OCI-LY7 (cell line): ENCODE results near the gene CDK17. TPM values are rescaled to one million over a fixed set of nuclear protein-coding genes. Genes with fewer than 3 reads are reported as not detected.

ENCODE experiments used
- BruUV-seq: library from RNA; stranded (reverse); fragments of 400-500 nt; replicated peaks from 2 replicates; lab custom pipeline; 2021; lab: Mats Ljungman, UMichigan
- CTCF ChIA-PET: fragments of 300-600 bp; sonication (Branson Sonifier 250); formaldehyde crosslinking; loops from one replicate; lab custom pipeline; 2022; ENCODE audit warnings: antibody characterized with exemption; ENCODE audit not compliant: unreplicated experiment; lab: Charles Lee
- POLR2A ChIA-PET: fragments of 300-600 bp; sonication (Branson Sonifier 250); formaldehyde crosslinking; loops from one replicate; lab custom pipeline; 2022; ENCODE audit warnings: antibody characterized with exemption; lab: Charles Lee
- DNase-seq: peaks from one replicate; pipeline ENCODE4 v3.0.0-alpha.2; 2015; ENCODE audit warnings: low spot score
- H2AFZ ChIP-seq: fragments of 200-600 bp; sonication (generic), shearing (Covaris generic); 2 replicates; pipeline ENCODE4 v1.6.1; 2014; ENCODE audit warnings: mild to moderate bottlenecking, antibody characterized with exemption, low read length, moderate library complexity
- H3K27ac ChIP-seq: fragments of 200-600 bp; sonication (generic); 2 replicates; pipeline ENCODE4 v1.5.1; 2014; ENCODE audit warnings: mixed run types, low read depth, mild to moderate bottlenecking, moderate library complexity, low read length, inconsistent platforms; ENCODE audit not compliant: poor library complexity, severe bottlenecking
- H3K36me3 ChIP-seq: fragments of 200-600 bp; sonication (generic); 2 replicates; pipeline ENCODE4 v1.6.1; 2014; ENCODE audit warnings: mild to moderate bottlenecking, antibody characterized with exemption, low read length, moderate library complexity, mixed read lengths; ENCODE audit not compliant: insufficient read depth
- H3K4me1 ChIP-seq: fragments of 200-600 bp; sonication (generic); 2 replicates; pipeline ENCODE4 v1.5.1; 2014; ENCODE audit warnings: mild to moderate bottlenecking, low read length; ENCODE audit not compliant: insufficient read depth, poor library complexity, severe bottlenecking
- H3K4me2 ChIP-seq: fragments of 200-600 bp; sonication (generic); 2 replicates; pipeline ENCODE4 v1.6.1; 2014; ENCODE audit warnings: mild to moderate bottlenecking, low read length
- H3K4me3 ChIP-seq: fragments of 200-600 bp; sonication (generic); 2 replicates; pipeline ENCODE4 v1.5.1; 2014; ENCODE audit warnings: mild to moderate bottlenecking, low read depth, low read length; ENCODE audit not compliant: poor library complexity, severe bottlenecking
- H3K79me2 ChIP-seq: fragments of 200-600 bp; sonication (generic); 2 replicates; pipeline ENCODE4 v1.6.1; 2016; ENCODE audit warnings: low read depth, mild to moderate bottlenecking, low read length, moderate library complexity, mixed read lengths; ENCODE audit not compliant: insufficient read depth
- H3K9me2 ChIP-seq: fragments of 200-600 bp; sonication (generic); 2 replicates; pipeline ENCODE4 v1.6.1; 2016; ENCODE audit warnings: mild to moderate bottlenecking, low read length, mixed read lengths; ENCODE audit not compliant: insufficient read depth
- H3K9me3 ChIP-seq: fragments of 200-600 bp; sonication (generic); 2 replicates; pipeline ENCODE4 v1.6.1; 2014; ENCODE audit warnings: mild to moderate bottlenecking, mixed run types, low read length, mixed read lengths
- H4K20me1 ChIP-seq: fragments of 200-600 bp; sonication (generic); 2 replicates; pipeline ENCODE4 v1.6.1; 2014; ENCODE audit warnings: mild to moderate bottlenecking, antibody characterized with exemption, low read length, moderate library complexity, mixed read lengths; ENCODE audit not compliant: insufficient read depth
- EZH2phosphoT487 ChIP-seq: fragments of 200-600 bp; sonication (generic); IDR thresholded peaks from 2 replicates; pipeline ENCODE4 v1.6.1; 2018; ENCODE audit warnings: low read depth, borderline replicate concordance, mild to moderate bottlenecking, mixed run types, antibody characterized with exemption, low read length, moderate library complexity, mixed read lengths
- intact Hi-C: fragments of 100-400 bp; cut with micrococcal nuclease; formaldehyde crosslinking; loops from one replicate; pipeline ENCODE4 v1.10.0; 2022; ENCODE audit not compliant: unreplicated experiment
- total RNA-seq, 2 experiments: library from RNA; depleted of rRNA in 1 of 2; stranded (reverse); fragments of >200 nt in 1 of 2; shearing (Covaris generic) in 1 of 2; gene quantifications; 2 replicates each; pipeline ENCODE4 v1.2.3, GENCODE V29; 2014 to 2022
- TF ChIP-seq, protein P1 (sequence below): fragments of 200-600 bp; sonication (generic); conservative IDR thresholded peaks from 2 replicates; pipeline ENCODE4 v1.5.1; 2014; ENCODE audit warnings: mild to moderate bottlenecking, antibody characterized with exemption, low read length, moderate library complexity, mixed read lengths

The CDK17 gene
- total RNA-seq, 2 experiments from 2014 or later: 34.5 to 43.4 TPM

DNA sequence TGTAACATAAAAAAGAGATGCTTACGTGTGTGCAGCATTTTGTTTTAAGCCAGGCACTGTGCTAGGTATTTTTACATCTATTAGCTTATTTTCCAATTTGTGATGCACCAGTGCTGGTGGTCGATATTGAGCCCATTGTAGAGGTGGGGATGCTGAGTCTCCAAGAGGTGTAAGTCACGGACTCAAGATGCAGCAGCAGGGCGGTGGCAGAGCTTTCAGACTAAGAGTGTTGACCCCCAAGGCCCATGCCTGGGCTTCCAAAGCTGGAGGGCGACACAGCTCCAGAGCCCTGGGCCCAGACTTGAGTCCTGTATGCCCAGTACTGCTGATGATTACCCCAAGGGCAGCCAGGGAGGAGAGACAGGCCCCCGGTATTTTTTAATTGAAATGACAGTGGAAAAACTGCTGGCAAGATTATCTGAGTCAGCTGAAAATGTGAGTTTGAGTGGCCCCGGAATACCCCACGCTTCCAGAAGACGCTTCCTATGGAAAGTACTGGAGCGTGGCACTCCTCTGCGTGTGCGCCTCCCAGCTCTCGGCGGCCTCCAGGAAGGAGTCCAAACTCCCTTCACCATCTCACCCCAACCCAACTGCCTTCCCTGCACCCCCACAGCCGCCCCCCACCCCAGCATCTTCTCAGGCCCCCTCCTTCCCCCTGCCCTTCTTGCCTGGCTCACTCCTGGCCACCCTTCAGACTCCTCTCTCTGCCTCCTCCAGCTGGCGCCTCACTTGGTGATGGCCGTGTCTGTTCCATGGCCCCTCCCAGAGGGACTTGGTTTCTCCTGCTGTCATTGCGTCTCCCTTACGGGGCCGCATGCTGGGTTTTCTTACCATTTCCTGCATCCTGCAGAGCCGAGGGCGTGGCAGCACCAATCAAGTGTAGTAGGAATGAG is 165.4 kb downstream of the CDK17 start:
- H3K36me3 ChIP-seq: no peaks in the 10 kb centered on the region
- no peak overlapping the region for H3K4me3 ChIP-seq
- no peak overlapping the region for H3K4me2 ChIP-seq
- no peaks in the 10 kb centered on the region for H3K9me2 ChIP-seq
- intact Hi-C loops: no loop called here
- H3K79me2 ChIP-seq: no peaks in the 10 kb centered on the region
- CTCF ChIA-PET: interaction anchor here (0.6 kb wide), 1 partner anchor 222 kb away, joined by 6 read pairs; no protein-coding TSS in a partner anchor
- DNase-seq: no peak
- H3K4me1 ChIP-seq: no peaks in the 10 kb centered on the region
- H2AFZ ChIP-seq: no peak overlapping the region
- no peaks in the 10 kb centered on the region for H3K9me3 ChIP-seq
- BruUV-seq: no TSS peak
- no peak for TF ChIP-seq EZH2phosphoT487
- TF ChIP-seq, protein P1, sequence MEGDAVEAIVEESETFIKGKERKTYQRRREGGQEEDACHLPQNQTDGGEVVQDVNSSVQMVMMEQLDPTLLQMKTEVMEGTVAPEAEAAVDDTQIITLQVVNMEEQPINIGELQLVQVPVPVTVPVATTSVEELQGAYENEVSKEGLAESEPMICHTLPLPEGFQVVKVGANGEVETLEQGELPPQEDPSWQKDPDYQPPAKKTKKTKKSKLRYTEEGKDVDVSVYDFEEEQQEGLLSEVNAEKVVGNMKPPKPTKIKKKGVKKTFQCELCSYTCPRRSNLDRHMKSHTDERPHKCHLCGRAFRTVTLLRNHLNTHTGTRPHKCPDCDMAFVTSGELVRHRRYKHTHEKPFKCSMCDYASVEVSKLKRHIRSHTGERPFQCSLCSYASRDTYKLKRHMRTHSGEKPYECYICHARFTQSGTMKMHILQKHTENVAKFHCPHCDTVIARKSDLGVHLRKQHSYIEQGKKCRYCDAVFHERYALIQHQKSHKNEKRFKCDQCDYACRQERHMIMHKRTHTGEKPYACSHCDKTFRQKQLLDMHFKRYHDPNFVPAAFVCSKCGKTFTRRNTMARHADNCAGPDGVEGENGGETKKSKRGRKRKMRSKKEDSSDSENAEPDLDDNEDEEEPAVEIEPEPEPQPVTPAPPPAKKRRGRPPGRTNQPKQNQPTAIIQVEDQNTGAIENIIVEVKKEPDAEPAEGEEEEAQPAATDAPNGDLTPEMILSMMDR: no peak
- POLR2A ChIA-PET: no interaction called here
- H3K27ac ChIP-seq: no peak overlapping the region
- no peaks in the 10 kb centered on the region for H4K20me1 ChIP-seq

DNA sequence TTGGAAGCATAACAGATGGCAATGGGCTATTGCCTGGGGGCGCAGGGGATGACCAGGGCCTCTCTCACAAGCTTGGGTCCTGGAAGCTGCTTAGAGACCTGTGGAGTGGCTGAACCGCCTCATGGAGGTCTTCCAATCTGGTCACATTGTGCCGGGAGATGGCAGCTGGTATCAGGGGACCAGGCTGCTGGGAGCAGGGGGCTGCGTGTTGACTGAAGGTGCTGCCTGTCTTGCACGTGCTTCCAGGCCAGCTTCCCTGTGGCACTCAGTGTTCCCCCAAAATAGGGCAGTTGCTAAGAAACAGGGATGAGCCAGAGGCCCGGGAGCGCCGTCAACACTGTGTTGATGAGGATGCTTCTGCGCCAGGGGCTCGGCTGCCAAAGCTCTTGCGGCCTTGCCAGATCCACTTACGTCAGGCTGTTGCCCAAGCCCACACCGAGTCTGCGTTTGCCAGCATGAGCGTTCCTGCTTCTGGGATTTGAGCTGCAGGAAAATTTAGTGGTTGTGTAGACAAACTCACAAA is 166.2 kb downstream of the CDK17 start:
- TF ChIP-seq EZH2phosphoT487: no peak
- TF ChIP-seq, protein P1: no peak
- ChIA-PET CTCF (no interaction called here), POLR2A (interaction anchor here (1.0 kb wide), 1 partner anchor 18 kb away, joined by 3 read pairs; no protein-coding TSS in a partner anchor)
- no peaks in the 10 kb centered on the region for H3K9me2 ChIP-seq
- no peak for DNase-seq
- H3K4me1 ChIP-seq: no peaks in the 10 kb centered on the region
- no peaks in the 10 kb centered on the region for H4K20me1 ChIP-seq
- no peaks in the 10 kb centered on the region for H3K36me3 ChIP-seq
- no peak overlapping the region for H3K4me2 ChIP-seq
- intact Hi-C loops: no loop called here
- H2AFZ ChIP-seq: no peak overlapping the region
- no peaks in the 10 kb centered on the region for H3K9me3 ChIP-seq
- no peak overlapping the region for H3K4me3 ChIP-seq
- H3K79me2 ChIP-seq: no peaks in the 10 kb centered on the region
- no peak overlapping the region for H3K27ac ChIP-seq
- BruUV-seq: no TSS peak
